ENCODE data around the gene WNT1. TPM values are rescaled to one million over a fixed set of nuclear protein-coding genes. Genes with fewer than 3 reads are reported as not detected.

The WNT1 gene
- total RNA-seq, 4 donors from 2014 or later, result not detected

DNA sequence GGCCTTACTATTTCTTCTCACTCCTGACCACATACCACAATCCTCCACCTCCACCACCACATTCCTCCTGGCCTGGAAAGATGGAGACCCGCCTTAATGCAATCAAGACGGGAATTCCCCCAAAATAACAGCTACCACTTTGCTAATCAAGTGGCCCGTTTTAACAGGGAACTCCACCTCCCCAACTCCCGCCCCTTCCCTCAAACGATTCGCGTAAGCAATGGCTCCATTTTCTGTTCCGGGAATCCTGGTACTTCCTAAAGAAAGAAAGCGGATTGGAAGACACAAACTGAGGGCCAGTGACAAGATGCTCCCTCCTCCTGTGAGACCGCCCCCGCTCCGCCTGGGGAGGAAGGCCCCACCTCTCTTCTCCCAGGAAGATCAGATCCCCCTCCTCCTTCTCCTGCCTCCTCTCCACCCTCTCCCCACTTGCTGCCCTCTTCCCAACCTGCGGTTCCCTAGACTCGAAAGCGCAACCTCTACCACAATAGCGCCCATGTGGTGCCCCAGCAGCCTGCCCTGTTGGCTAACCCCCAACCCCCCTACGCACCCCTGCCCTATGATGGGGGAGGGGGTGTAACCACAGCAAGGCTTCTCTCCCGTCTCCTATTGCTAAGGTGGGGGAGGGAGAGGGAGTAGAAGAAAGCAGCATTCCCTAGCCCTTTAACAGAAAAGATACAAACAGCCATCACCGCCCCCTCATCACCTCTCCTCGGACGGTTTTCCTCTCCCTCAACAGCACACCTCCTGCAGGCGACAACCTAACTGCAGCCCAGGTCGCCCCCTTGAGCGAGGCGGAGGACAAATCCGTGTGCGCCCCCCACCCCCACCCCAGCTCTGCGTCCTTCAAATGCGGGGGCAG, 21.6 kb upstream of the WNT1 start:
- ATAC-seq, result peak; percentile 55 to 66
- TF ChIP-seq POLR2A (IDR thresholded peaks at IDR 0.05), result peak in 1 of 2 donors; percentile 14
- TF ChIP-seq, protein P1, sequence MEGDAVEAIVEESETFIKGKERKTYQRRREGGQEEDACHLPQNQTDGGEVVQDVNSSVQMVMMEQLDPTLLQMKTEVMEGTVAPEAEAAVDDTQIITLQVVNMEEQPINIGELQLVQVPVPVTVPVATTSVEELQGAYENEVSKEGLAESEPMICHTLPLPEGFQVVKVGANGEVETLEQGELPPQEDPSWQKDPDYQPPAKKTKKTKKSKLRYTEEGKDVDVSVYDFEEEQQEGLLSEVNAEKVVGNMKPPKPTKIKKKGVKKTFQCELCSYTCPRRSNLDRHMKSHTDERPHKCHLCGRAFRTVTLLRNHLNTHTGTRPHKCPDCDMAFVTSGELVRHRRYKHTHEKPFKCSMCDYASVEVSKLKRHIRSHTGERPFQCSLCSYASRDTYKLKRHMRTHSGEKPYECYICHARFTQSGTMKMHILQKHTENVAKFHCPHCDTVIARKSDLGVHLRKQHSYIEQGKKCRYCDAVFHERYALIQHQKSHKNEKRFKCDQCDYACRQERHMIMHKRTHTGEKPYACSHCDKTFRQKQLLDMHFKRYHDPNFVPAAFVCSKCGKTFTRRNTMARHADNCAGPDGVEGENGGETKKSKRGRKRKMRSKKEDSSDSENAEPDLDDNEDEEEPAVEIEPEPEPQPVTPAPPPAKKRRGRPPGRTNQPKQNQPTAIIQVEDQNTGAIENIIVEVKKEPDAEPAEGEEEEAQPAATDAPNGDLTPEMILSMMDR (IDR thresholded peaks at IDR 0.05 in 4 of 5, conservative IDR thresholded peaks at IDR 0.05 in 1 of 5), result no peak
- intact Hi-C loops (cut with DNase I; ENCODE audit: low total_unique reads), result no loop called here

DNA sequence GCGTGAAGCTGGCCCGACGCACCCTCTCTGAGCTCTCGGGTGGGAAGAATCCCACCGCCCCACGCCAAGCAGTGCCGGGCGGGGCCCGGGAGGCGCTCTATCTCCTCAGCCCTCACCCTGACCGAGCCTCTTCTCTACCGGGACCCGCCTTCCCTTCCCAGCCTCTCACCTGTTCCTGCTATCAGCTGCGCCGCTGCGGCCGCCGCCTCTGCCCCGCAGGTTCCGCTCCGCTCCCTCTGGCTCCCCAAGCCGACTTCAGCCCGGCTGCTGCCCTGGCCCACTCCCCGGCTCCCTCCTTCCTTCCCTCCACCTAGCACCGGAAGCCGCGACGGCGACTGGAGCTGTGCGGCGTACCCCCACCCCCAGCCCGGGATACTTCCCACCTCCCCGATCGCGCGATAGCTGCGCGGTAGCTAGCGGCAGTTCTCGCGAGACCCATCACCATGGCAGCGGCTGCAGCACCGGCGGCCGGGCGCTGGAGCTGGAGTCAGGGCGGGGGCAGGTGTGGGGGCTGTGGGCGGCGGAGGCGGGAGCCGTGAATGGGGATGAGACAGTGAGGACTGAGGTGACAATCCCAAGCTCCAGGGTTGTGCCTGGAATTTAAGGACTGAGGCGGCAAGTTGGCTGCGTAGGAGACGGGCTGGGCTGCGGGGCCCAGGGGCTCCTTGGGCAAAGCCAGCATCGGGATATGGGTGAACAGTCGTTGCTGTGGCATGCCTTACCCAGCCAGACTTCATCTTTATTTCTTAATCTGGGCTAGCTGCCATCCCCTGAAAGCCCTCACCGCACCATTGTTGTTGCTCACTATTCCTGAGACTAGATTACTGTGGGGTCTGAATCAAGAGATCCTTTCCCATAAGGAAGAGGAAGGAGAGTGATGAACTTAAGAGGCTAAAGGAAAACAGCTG, 20.7 kb upstream of the WNT1 start, which contains the start of gene ARF3:
ARF3 (minus strand) TSS at position 347 of the 908 bp plus-strand sequence. CDS start 16,392 bp downstream, outside the sequence.
- Histone ChIP-seq H3K36me3 (no peaks in the 10 kb centered on the region), H3K4me3 (peak within 1 kb of the TSS; percentile 86 to 100 (median 88))

More for the DNA sequence above, 21.6 kb upstream of the WNT1 start:
- no peaks in the 10 kb centered on the region for H3K9me3 ChIP-seq
- H3K36me3 ChIP-seq, result no peaks in the 10 kb centered on the region
- H3K27me3 ChIP-seq, result peaks cover 0 to 4% (median 0%) of the 10 kb centered on the region in 3 donors
- peak overlapping the region; percentile 86 to 100 (median 88) for H3K4me3 ChIP-seq
- peaks cover 15 to 16% of the 10 kb centered on the region in 2 donors for H3K4me1 ChIP-seq
- in situ Hi-C loops (cut with MboI; ENCODE audit: low sequenced_read_pairs in 4 of 4), result no loop called here
- peak overlapping the region; percentile 58 to 81 (median 74) for H3K27ac ChIP-seq
- peak; percentile 62 to 68 for DNase-seq

DNA sequence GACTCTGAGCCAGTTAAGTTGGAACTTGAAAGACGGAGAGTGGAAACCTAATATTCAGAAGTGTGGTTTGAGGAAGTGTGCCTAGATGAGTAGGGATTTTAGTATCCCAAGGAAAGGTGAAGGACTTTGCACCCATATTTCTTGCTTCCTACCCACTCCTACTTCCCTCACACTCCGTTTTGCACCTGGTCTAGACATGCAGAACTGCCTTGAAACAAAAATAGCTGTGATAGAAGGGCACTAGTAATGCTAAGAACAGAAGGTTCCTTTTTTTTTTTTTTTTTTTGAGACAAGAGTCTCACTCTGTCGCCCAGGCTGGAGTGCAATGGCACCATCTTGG, 20.1 kb upstream of the WNT1 start:
- H3K27ac ChIP-seq, result peak overlapping the region in 1 of 4 donors; percentile 81
- peak overlapping the region; percentile 86 to 100 (median 88) for H3K4me3 ChIP-seq
- H3K27me3 ChIP-seq, result peaks cover 0 to 5% (median 4%) of the 10 kb centered on the region in 3 donors
- DNase-seq, result no peak
- peaks cover 15 to 16% of the 10 kb centered on the region in 2 donors for H3K4me1 ChIP-seq
- in situ Hi-C loops (cut with MboI; ENCODE audit: low sequenced_read_pairs in 4 of 4) (no loop called here), intact Hi-C loops (cut with DNase I; ENCODE audit: low total_unique reads) (no loop called here)
- H3K9me3 ChIP-seq, result no peaks in the 10 kb centered on the region
- no peak for TF ChIP-seq POLR2A (IDR thresholded peaks at IDR 0.05)
- TF ChIP-seq, protein P1 (IDR thresholded peaks at IDR 0.05 in 4 of 5, conservative IDR thresholded peaks at IDR 0.05 in 1 of 5), result no peak
- no peaks in the 10 kb centered on the region for H3K36me3 ChIP-seq
- ATAC-seq, result no peak

More for the DNA sequence above, 20.7 kb upstream of the WNT1 start, which contains the start of gene ARF3:
- DNase-seq (peak; percentile 82 to 83), ATAC-seq (peak; percentile 89 to 92)
- peak within 1 kb of the TSS; percentile 58 to 81 (median 74) for H3K27ac ChIP-seq
- TF ChIP-seq, protein P1 (IDR thresholded peaks at IDR 0.05 in 4 of 5, conservative IDR thresholded peaks at IDR 0.05 in 1 of 5), result no peak
- peak; percentile 41 to 43 for TF ChIP-seq POLR2A (IDR thresholded peaks at IDR 0.05)
- H3K27me3 ChIP-seq, result peaks cover 0 to 4% (median 0%) of the 10 kb centered on the region in 3 donors
- no peaks in the 10 kb centered on the region for H3K9me3 ChIP-seq
- in situ Hi-C loops (cut with MboI; ENCODE audit: low sequenced_read_pairs in 4 of 4), result no loop called here
- H3K4me1 ChIP-seq, result peaks cover 15 to 16% of the 10 kb centered on the region in 2 donors
- intact Hi-C loops (cut with DNase I; ENCODE audit: low total_unique reads), result no loop called here

DNA sequence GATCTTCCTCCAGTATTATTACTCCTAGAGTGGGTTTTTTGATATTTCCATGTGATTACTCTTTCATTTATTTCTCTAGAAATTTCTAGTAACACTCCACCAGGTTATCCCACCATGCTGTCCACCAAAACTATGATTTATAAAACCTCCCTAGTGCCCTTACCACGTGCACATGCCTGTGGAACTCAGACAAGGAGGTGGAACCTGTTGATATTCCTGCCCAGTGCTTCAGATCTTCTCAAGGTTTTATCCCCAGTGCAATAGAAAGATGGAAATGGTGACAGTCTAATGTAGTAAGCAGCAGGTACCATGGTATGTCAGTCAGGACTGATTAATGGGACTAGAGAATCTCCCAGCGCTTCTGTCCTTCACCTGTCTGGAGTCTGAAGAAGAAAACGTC, 17.3 kb upstream of the WNT1 start:
- TF ChIP-seq POLR2A (IDR thresholded peaks at IDR 0.05), result no peak
- TF ChIP-seq, protein P1 (IDR thresholded peaks at IDR 0.05 in 4 of 5, conservative IDR thresholded peaks at IDR 0.05 in 1 of 5), result no peak
- Histone ChIP-seq H3K9me3 (no peaks in the 10 kb centered on the region), H3K36me3 (no peaks in the 10 kb centered on the region), H3K27me3 (peaks cover 0 to 5% (median 4%) of the 10 kb centered on the region in 3 donors), H3K27ac (no peak overlapping the region), H3K4me3 (no peak overlapping the region), H3K4me1 (peaks cover 14 to 15% of the 10 kb centered on the region in 2 donors)
- intact Hi-C loops (cut with DNase I; ENCODE audit: low total_unique reads) (no loop called here), in situ Hi-C loops (cut with MboI; ENCODE audit: low sequenced_read_pairs in 4 of 4) (no loop called here)
- ATAC-seq, result no peak
- DNase-seq, result no peak
